ENCODE measurements around the gene IFNLR1.

- TF ChIP-seq, protein P1, sequence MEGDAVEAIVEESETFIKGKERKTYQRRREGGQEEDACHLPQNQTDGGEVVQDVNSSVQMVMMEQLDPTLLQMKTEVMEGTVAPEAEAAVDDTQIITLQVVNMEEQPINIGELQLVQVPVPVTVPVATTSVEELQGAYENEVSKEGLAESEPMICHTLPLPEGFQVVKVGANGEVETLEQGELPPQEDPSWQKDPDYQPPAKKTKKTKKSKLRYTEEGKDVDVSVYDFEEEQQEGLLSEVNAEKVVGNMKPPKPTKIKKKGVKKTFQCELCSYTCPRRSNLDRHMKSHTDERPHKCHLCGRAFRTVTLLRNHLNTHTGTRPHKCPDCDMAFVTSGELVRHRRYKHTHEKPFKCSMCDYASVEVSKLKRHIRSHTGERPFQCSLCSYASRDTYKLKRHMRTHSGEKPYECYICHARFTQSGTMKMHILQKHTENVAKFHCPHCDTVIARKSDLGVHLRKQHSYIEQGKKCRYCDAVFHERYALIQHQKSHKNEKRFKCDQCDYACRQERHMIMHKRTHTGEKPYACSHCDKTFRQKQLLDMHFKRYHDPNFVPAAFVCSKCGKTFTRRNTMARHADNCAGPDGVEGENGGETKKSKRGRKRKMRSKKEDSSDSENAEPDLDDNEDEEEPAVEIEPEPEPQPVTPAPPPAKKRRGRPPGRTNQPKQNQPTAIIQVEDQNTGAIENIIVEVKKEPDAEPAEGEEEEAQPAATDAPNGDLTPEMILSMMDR (IDR thresholded peaks at IDR 0.05) = no peak
- TF ChIP-seq POLR2A (IDR thresholded peaks at IDR 0.05) = no peak
These were observed 19.7 kb upstream of the IFNLR1 start for GRCh38 chr1:24206516-24207394.
